Measurements from ENCODE around the gene UGT2B17.
"Not testable (repeated sequence)": the region's sequence is repeated elsewhere in the genome, so short reads cannot be mapped to it uniquely, and the experiment has no call there.

Gene UGT2B17

GRCh38 chr4:68576272-68577125 is at the start of gene UGT2B17:
Gene UGT2B17 (minus strand): TSS chr4:68576322. CDS start chr4:68568484, 7,838 bp downstream.
- DNase-seq (ENCODE audit: insufficient read length, low spot score), result no peak
- FAIRE-seq, result no peak
- TF ChIP-seq POLR2A (IDR thresholded peaks at IDR 0.05; ENCODE audit: low read depth, low read length), result no peak

GRCh38 chr4:68622731-68623130 is 46.6 kb upstream of the UGT2B17 start:
- DNase-seq (ENCODE audit: insufficient read length, low spot score); FAIRE-seq: not testable (repeated sequence)

GRCh38 chr4:68617003-68617698 is 41.0 kb upstream of the UGT2B17 start:
- FAIRE-seq (no peak), DNase-seq (ENCODE audit: insufficient read length, low spot score) (no peak)
- TF ChIP-seq POLR2A (IDR thresholded peaks at IDR 0.05; ENCODE audit: low read depth, low read length), result no peak

- DNase-seq (ENCODE audit: insufficient read length, low spot score), result no peak
- no peak for TF ChIP-seq POLR2A (IDR thresholded peaks at IDR 0.05; ENCODE audit: low read depth, low read length)
- no peak for FAIRE-seq
These were observed 39.7 kb upstream of the UGT2B17 start for GRCh38 chr4:68615699-68616422.

- no peak for TF ChIP-seq POLR2A (IDR thresholded peaks at IDR 0.05; ENCODE audit: low read depth, low read length)
- DNase-seq (ENCODE audit: insufficient read length, low spot score) (no peak), FAIRE-seq (no peak)
These were observed 37.6 kb upstream of the UGT2B17 start for GRCh38 chr4:68613752-68614151.

GRCh38 chr4:68606240-68606639 is 30.1 kb upstream of the UGT2B17 start:
- DNase-seq (ENCODE audit: insufficient read length, low spot score), result no peak
- no peak for FAIRE-seq
- no peak for TF ChIP-seq POLR2A (IDR thresholded peaks at IDR 0.05; ENCODE audit: low read depth, low read length)

GRCh38 chr4:68599150-68599549 is 23.0 kb upstream of the UGT2B17 start:
- no peak for DNase-seq (ENCODE audit: insufficient read length, low spot score)
- TF ChIP-seq POLR2A (IDR thresholded peaks at IDR 0.05; ENCODE audit: low read depth, low read length), result no peak
- no peak for FAIRE-seq

GRCh38 chr4:68597482-68597881 is 21.4 kb upstream of the UGT2B17 start:
- no peak for TF ChIP-seq POLR2A (IDR thresholded peaks at IDR 0.05; ENCODE audit: low read depth, low read length)
- FAIRE-seq (no peak), DNase-seq (ENCODE audit: insufficient read length, low spot score) (no peak)

- DNase-seq (ENCODE audit: insufficient read length, low spot score) (no peak), FAIRE-seq (no peak)
- TF ChIP-seq POLR2A (IDR thresholded peaks at IDR 0.05; ENCODE audit: low read depth, low read length), result no peak
These were observed 18.6 kb upstream of the UGT2B17 start for GRCh38 chr4:68594678-68595077.

GRCh38 chr4:68593112-68593511 is 17.0 kb upstream of the UGT2B17 start:
- FAIRE-seq (no peak), DNase-seq (ENCODE audit: insufficient read length, low spot score) (no peak)
- TF ChIP-seq POLR2A (IDR thresholded peaks at IDR 0.05; ENCODE audit: low read depth, low read length), result no peak

- no peak for TF ChIP-seq POLR2A (IDR thresholded peaks at IDR 0.05; ENCODE audit: low read depth, low read length)
- FAIRE-seq (no peak), DNase-seq (ENCODE audit: insufficient read length, low spot score) (no peak)
These were observed 16.6 kb upstream of the UGT2B17 start for GRCh38 chr4:68592673-68593072.

GRCh38 chr4:68591204-68591603 is 15.1 kb upstream of the UGT2B17 start:
- DNase-seq (ENCODE audit: insufficient read length, low spot score) (no peak), FAIRE-seq (no peak)
- no peak for TF ChIP-seq POLR2A (IDR thresholded peaks at IDR 0.05; ENCODE audit: low read depth, low read length)

- DNase-seq (ENCODE audit: insufficient read length, low spot score) (no peak), FAIRE-seq (no peak)
- TF ChIP-seq POLR2A (IDR thresholded peaks at IDR 0.05; ENCODE audit: low read depth, low read length), result no peak
These were observed 13.7 kb upstream of the UGT2B17 start for GRCh38 chr4:68589790-68590189.

GRCh38 chr4:68582339-68582717 is 6.2 kb upstream of the UGT2B17 start:
- FAIRE-seq, result no peak
- DNase-seq (ENCODE audit: insufficient read length, low spot score), result no peak
- TF ChIP-seq POLR2A (IDR thresholded peaks at IDR 0.05; ENCODE audit: low read depth, low read length), result no peak

All from H54 (cell line).